Non-pigmented ciliary epithelial cell (primary cell): Measurements from ENCODE around the gene AREL1.

ENCODE experiments used
- DNase-seq: peaks from one replicate; pipeline ENCODE4 v3.0.0-alpha.2; 2010; ENCODE audit warnings: low read depth

Gene AREL1

GRCh38 chr14:74660863-74661262 is 52.0 kb downstream of the AREL1 start:
- no peak for DNase-seq

- DNase-seq, result no peak
Observed at GRCh38 chr14:74660167-74660566, 52.7 kb downstream of the AREL1 start.

GRCh38 chr14:74658535-74659131 is 54.2 kb downstream of the AREL1 start:
- no peak for DNase-seq

GRCh38 chr14:74656964-74657363 is 55.9 kb downstream of the AREL1 start:
- no peak for DNase-seq

GRCh38 chr14:74655599-74656395 is 57.1 kb downstream of the AREL1 start:
- DNase-seq, result peak; percentile 47

- no peak for DNase-seq
Observed at GRCh38 chr14:74654931-74655330, 57.9 kb downstream of the AREL1 start.

- DNase-seq, result no peak
Observed at GRCh38 chr14:74653386-74654138, 59.3 kb downstream of the AREL1 start.

- DNase-seq, result no peak
Observed at GRCh38 chr14:74652541-74652940, 60.3 kb downstream of the AREL1 start.

- DNase-seq, result no peak
Observed at GRCh38 chr14:74650927-74651686, 61.8 kb downstream of the AREL1 start.

- DNase-seq, result no peak
Observed at GRCh38 chr14:74649673-74650072, 63.2 kb downstream of the AREL1 start.

- no peak for DNase-seq
Observed at GRCh38 chr14:74649167-74649566, 63.7 kb downstream of the AREL1 start.

- DNase-seq, result no peak
Observed at GRCh38 chr14:74648601-74649000, 64.3 kb downstream of the AREL1 start.

- no peak for DNase-seq
Observed at GRCh38 chr14:74647678-74648461, 65.0 kb downstream of the AREL1 start.

GRCh38 chr14:74647061-74647677 is 65.7 kb downstream of the AREL1 start:
- DNase-seq, result no peak

- DNase-seq, result no peak
Observed at GRCh38 chr14:74645756-74646470, 67.0 kb downstream of the AREL1 start.

GRCh38 chr14:74645244-74645643 is 67.6 kb downstream of the AREL1 start:
- DNase-seq, result no peak

GRCh38 chr14:74641601-74642391 is 71.1 kb downstream of the AREL1 start:
- DNase-seq, result no peak

- no peak for DNase-seq
Observed at GRCh38 chr14:74638966-74639365, 73.9 kb downstream of the AREL1 start.

- no peak for DNase-seq
Observed at GRCh38 chr14:74638066-74638465, 74.8 kb downstream of the AREL1 start.

- DNase-seq, result no peak
Observed at GRCh38 chr14:74637178-74637550, 75.7 kb downstream of the AREL1 start.
